Endometrium (tissue), 2 donors: Measurements from ENCODE around the gene SMIM45.

Experiments
- FAIRE-seq: peaks from 2 replicates; lab custom pipeline; 2012; peaks lifted over from hg19 to GRCh38; lab: Jason Lieb, UNC
- donor health status: control.
- donor health status: control.

SMIM45 gene

GRCh38 chr22:42007922-42008321 lies 56.0 kb downstream of the SMIM45 start:
- FAIRE-seq = no peak
